Mesendoderm (in vitro differentiated cells): ENCODE results near the gene MAD2L1.

Experiments used
- DNase-seq: peaks from one replicate; pipeline ENCODE4 v3.0.0; 2013
- H2AK5ac ChIP-seq: 2 replicates; pipeline ENCODE4 v1.6.1; 2013; ENCODE audit warnings: low read length, inconsistent platforms
- H2BK120ac ChIP-seq: 2 replicates; pipeline ENCODE4 v1.6.1; 2013; ENCODE audit warnings: low read depth, mild to moderate bottlenecking, low read length, moderate library complexity, mixed read lengths
- H2BK15ac ChIP-seq: replicated peaks from 2 replicates; pipeline ENCODE4 v1.6.1; 2013; ENCODE audit warnings: low read depth, mild to moderate bottlenecking, moderate library complexity
- H2BK5ac ChIP-seq: 2 replicates; pipeline ENCODE4 v1.6.1; 2013; ENCODE audit warnings: low read length, inconsistent platforms
- H3K18ac ChIP-seq: 2 replicates; pipeline ENCODE4 v1.6.1; 2013; ENCODE audit warnings: mild to moderate bottlenecking, low read length, mixed read lengths
- H3K23ac ChIP-seq: one replicate; pipeline ENCODE4 v1.6.1; 2013; ENCODE audit warnings: low read length
- H3K27ac ChIP-seq: 2 replicates; pipeline ENCODE4 v1.5.1; 2013; ENCODE audit warnings: low read depth, mild to moderate bottlenecking, inconsistent platforms, low read length, moderate library complexity
- H3K27me3 ChIP-seq: 2 replicates; pipeline ENCODE4 v1.6.1; 2013; ENCODE audit warnings: low read length, control low read depth, mild to moderate bottlenecking, inconsistent platforms; ENCODE audit not compliant: insufficient read depth, poor library complexity
- H3K36me3 ChIP-seq: 2 replicates; pipeline ENCODE4 v1.6.1; 2013; ENCODE audit warnings: low read length, inconsistent platforms; ENCODE audit not compliant: control insufficient read depth, insufficient read depth
- H3K4ac ChIP-seq: one replicate; pipeline ENCODE4 v1.6.1; 2013; ENCODE audit warnings: low read depth, mild to moderate bottlenecking, low read length, moderate library complexity
- H3K4me1 ChIP-seq: 2 replicates; pipeline ENCODE4 v1.6.1; 2013; ENCODE audit warnings: low read depth, low read length, inconsistent platforms; ENCODE audit not compliant: control insufficient read depth
- H3K4me2 ChIP-seq: 2 replicates; pipeline ENCODE4 v1.6.1; 2013; ENCODE audit warnings: low read length
- H3K4me3 ChIP-seq: 2 replicates; pipeline ENCODE4 v1.5.1; 2013; ENCODE audit warnings: mild to moderate bottlenecking, low read length
- H3K56ac ChIP-seq: one replicate; pipeline ENCODE4 v1.6.1; 2013; ENCODE audit warnings: low read length
- H3K79me1 ChIP-seq: 2 replicates; pipeline ENCODE4 v1.6.1; 2013; ENCODE audit warnings: low read length, inconsistent platforms
- H3K79me2 ChIP-seq: 2 replicates; pipeline ENCODE4 v1.6.1; 2013; ENCODE audit warnings: mild to moderate bottlenecking, low read length; ENCODE audit not compliant: control insufficient read depth, insufficient read depth
- H3K9ac ChIP-seq: 2 replicates; pipeline ENCODE4 v1.6.1; 2013; ENCODE audit warnings: low read length, inconsistent platforms
- H4K5ac ChIP-seq: one replicate; pipeline ENCODE4 v1.6.1; 2013; ENCODE audit warnings: low read length
- H4K8ac ChIP-seq: one replicate; pipeline ENCODE4 v1.6.1; 2013; ENCODE audit warnings: low read depth, mild to moderate bottlenecking, control low read depth, low read length, moderate library complexity
- WGBS: extraction: QIAGEN DNeasy Blood & Tissue Kit; methylation state at CpG from one replicate; pipeline ENCODE4 v1.1.7; 2013; ENCODE audit warnings: low lambda C conversion rate, missing lambda C conversion rate; ENCODE audit not compliant: insufficient coverage; ENCODE audit errors: extremely low coverage; 5-methylcytosine and 5-hydroxymethylcytosine counted together

The MAD2L1 gene

GRCh38 chr4:120049732-120050494 lies 16.7 kb downstream of the MAD2L1 start:
- DNase-seq: peak; percentile 88
- Histone ChIP-seq H4K5ac (no peak overlapping the region), H2BK15ac (no peak overlapping the region), H3K56ac (peak overlapping the region; percentile 74), H2BK5ac (no peak overlapping the region), H2BK120ac (no peak overlapping the region), H3K4ac (no peak overlapping the region), H2AK5ac (no peak overlapping the region), H3K27me3 (no peaks in the 10 kb centered on the region), H3K79me2 (no peaks in the 10 kb centered on the region), H3K4me2 (no peak overlapping the region), H3K27ac (no peak overlapping the region), H4K8ac (no peak overlapping the region), H3K36me3 (no peaks in the 10 kb centered on the region), H3K23ac (no peak overlapping the region), H3K79me1 (no peaks in the 10 kb centered on the region), H3K9ac (peak overlapping the region; percentile 10), H3K4me1 (no peaks in the 10 kb centered on the region), H3K18ac (no peak overlapping the region), H3K4me3 (no peak overlapping the region)
- WGBS: no CpG with 5 or more reads among the region's 11 CpGs

- H3K27me3 ChIP-seq: no peaks in the 10 kb centered on the region
- no peak overlapping the region for H4K8ac ChIP-seq
- no peak overlapping the region for H3K9ac ChIP-seq
- no peak overlapping the region for H3K56ac ChIP-seq
- no peak overlapping the region for H3K4ac ChIP-seq
- no peak overlapping the region for H4K5ac ChIP-seq
- no peaks in the 10 kb centered on the region for H3K79me1 ChIP-seq
- H3K4me2 ChIP-seq: no peak overlapping the region
- H3K4me3 ChIP-seq: no peak overlapping the region
- no peaks in the 10 kb centered on the region for H3K36me3 ChIP-seq
- no peak overlapping the region for H2AK5ac ChIP-seq
- H2BK5ac ChIP-seq: no peak overlapping the region
- no CpG with 5 or more reads among the region's 4 CpGs for WGBS
- no peak for DNase-seq
- no peak overlapping the region for H3K27ac ChIP-seq
- no peak overlapping the region for H3K18ac ChIP-seq
- H2BK15ac ChIP-seq: no peak overlapping the region
- no peaks in the 10 kb centered on the region for H3K4me1 ChIP-seq
- H2BK120ac ChIP-seq: no peak overlapping the region
- no peaks in the 10 kb centered on the region for H3K79me2 ChIP-seq
- H3K23ac ChIP-seq: no peak overlapping the region
Observed at GRCh38 chr4:120043828-120044227, 22.8 kb downstream of the MAD2L1 start.

GRCh38 chr4:120037411-120037810 lies 29.2 kb downstream of the MAD2L1 start:
- H2BK120ac ChIP-seq: no peak overlapping the region
- no peak for DNase-seq
- no peak overlapping the region for H3K18ac ChIP-seq
- H3K4me1 ChIP-seq: peaks cover 2% of the 10 kb centered on the region
- no peak overlapping the region for H3K4me2 ChIP-seq
- WGBS: no CpG with 5 or more reads among the region's 2 CpGs
- H3K9ac ChIP-seq: no peak overlapping the region
- no peak overlapping the region for H2AK5ac ChIP-seq
- no peaks in the 10 kb centered on the region for H3K79me1 ChIP-seq
- no peak overlapping the region for H2BK15ac ChIP-seq
- no peak overlapping the region for H3K23ac ChIP-seq
- no peak overlapping the region for H4K8ac ChIP-seq
- H2BK5ac ChIP-seq: no peak overlapping the region
- H3K4ac ChIP-seq: no peak overlapping the region
- H4K5ac ChIP-seq: no peak overlapping the region
- no peaks in the 10 kb centered on the region for H3K27me3 ChIP-seq
- H3K79me2 ChIP-seq: no peaks in the 10 kb centered on the region
- no peak overlapping the region for H3K27ac ChIP-seq
- H3K36me3 ChIP-seq: no peaks in the 10 kb centered on the region
- no peak overlapping the region for H3K56ac ChIP-seq
- H3K4me3 ChIP-seq: no peak overlapping the region

GRCh38 chr4:120034913-120035312 lies 31.7 kb downstream of the MAD2L1 start:
- H3K56ac ChIP-seq: no peak overlapping the region

GRCh38 chr4:120026853-120027252 lies 39.8 kb downstream of the MAD2L1 start:
- no peak overlapping the region for H3K9ac ChIP-seq
- H3K27me3 ChIP-seq: no peaks in the 10 kb centered on the region
- H3K27ac ChIP-seq: no peak overlapping the region
- H3K56ac ChIP-seq: no peak overlapping the region
- no peak overlapping the region for H2AK5ac ChIP-seq
- no peak overlapping the region for H2BK5ac ChIP-seq
- H2BK120ac ChIP-seq: no peak overlapping the region
- H2BK15ac ChIP-seq: no peak overlapping the region
- DNase-seq: no peak
- no peak overlapping the region for H3K4me3 ChIP-seq
- no CpG with 5 or more reads among the region's 2 CpGs for WGBS
- H3K18ac ChIP-seq: no peak overlapping the region
- no peak overlapping the region for H4K5ac ChIP-seq
- no peaks in the 10 kb centered on the region for H3K79me1 ChIP-seq
- no peak overlapping the region for H3K4ac ChIP-seq
- no peak overlapping the region for H4K8ac ChIP-seq
- H3K4me1 ChIP-seq: no peaks in the 10 kb centered on the region
- H3K36me3 ChIP-seq: no peaks in the 10 kb centered on the region
- no peaks in the 10 kb centered on the region for H3K79me2 ChIP-seq
- no peak overlapping the region for H3K23ac ChIP-seq
- no peak overlapping the region for H3K4me2 ChIP-seq

More at GRCh38 chr4:120034913-120035312, 31.7 kb downstream of the MAD2L1 start:
- H3K23ac ChIP-seq: no peak overlapping the region
- no peaks in the 10 kb centered on the region for H3K79me1 ChIP-seq
- no peak for DNase-seq
- no peak overlapping the region for H3K4ac ChIP-seq
- H2BK15ac ChIP-seq: no peak overlapping the region
- H3K4me3 ChIP-seq: no peak overlapping the region
- no peak overlapping the region for H3K9ac ChIP-seq
- H3K36me3 ChIP-seq: no peaks in the 10 kb centered on the region
- H3K27ac ChIP-seq: no peak overlapping the region
- H3K4me2 ChIP-seq: no peak overlapping the region
- H3K4me1 ChIP-seq: peaks cover 2% of the 10 kb centered on the region
- no peak overlapping the region for H2BK5ac ChIP-seq
- no peak overlapping the region for H3K18ac ChIP-seq
- no peaks in the 10 kb centered on the region for H3K79me2 ChIP-seq
- no peak overlapping the region for H4K8ac ChIP-seq
- WGBS: no CpG with 5 or more reads among the region's 2 CpGs
- H2AK5ac ChIP-seq: no peak overlapping the region
- H2BK120ac ChIP-seq: no peak overlapping the region
- H3K27me3 ChIP-seq: no peaks in the 10 kb centered on the region
- H4K5ac ChIP-seq: no peak overlapping the region

- no CpG with 5 or more reads among the region's 1 CpG for WGBS
- no peak overlapping the region for H2AK5ac ChIP-seq
- H4K5ac ChIP-seq: no peak overlapping the region
Observed at GRCh38 chr4:120025516-120025915, 41.1 kb downstream of the MAD2L1 start.

More at GRCh38 chr4:120025516-120025915, 41.1 kb downstream of the MAD2L1 start:
- Histone ChIP-seq H3K4me2 (no peak overlapping the region), H3K27ac (no peak overlapping the region), H3K4me1 (no peaks in the 10 kb centered on the region), H2BK5ac (no peak overlapping the region), H3K79me2 (no peaks in the 10 kb centered on the region), H3K4ac (no peak overlapping the region), H4K8ac (no peak overlapping the region), H3K79me1 (no peaks in the 10 kb centered on the region), H3K23ac (no peak overlapping the region), H3K18ac (no peak overlapping the region), H2BK15ac (no peak overlapping the region), H2BK120ac (no peak overlapping the region), H3K4me3 (no peak overlapping the region), H3K9ac (no peak overlapping the region), H3K56ac (no peak overlapping the region), H3K36me3 (no peaks in the 10 kb centered on the region), H3K27me3 (no peaks in the 10 kb centered on the region)
- DNase-seq: no peak
